Hepatocyte (in vitro differentiated cells): Measurements from ENCODE around the gene GOLGA8T. TPM values are rescaled to one million over a fixed set of nuclear protein-coding genes. Genes with fewer than 3 reads are reported as not detected.
"Not testable (repeated sequence)": the region's sequence is repeated elsewhere in the genome, so short reads cannot be mapped to it uniquely, and the experiment has no call there.

Experiments
- DNase-seq: peaks from one replicate; pipeline ENCODE4 v3.0.0-alpha.2; 2016; ENCODE audit warnings: low spot score
- H2AFZ ChIP-seq: fragments of 200-600 bp; sonication (generic); 2 replicates; pipeline ENCODE4 v1.6.0; 2016; ENCODE audit warnings: antibody characterized with exemption, mild to moderate bottlenecking
- H3K27ac ChIP-seq: fragments of 200-600 bp; sonication (generic); 2 replicates; pipeline ENCODE4 v1.5.1; 2016; ENCODE audit warnings: mild to moderate bottlenecking
- H3K27me3 ChIP-seq: fragments of 200-600 bp; sonication (generic); 2 replicates; pipeline ENCODE4 v1.6.1; 2016
- H3K36me3 ChIP-seq: fragments of 200-600 bp; sonication (generic); replicated peaks from 2 replicates; pipeline ENCODE4 v1.5.1; 2016; ENCODE audit warnings: low read depth; ENCODE audit not compliant: insufficient read depth
- H3K4me1 ChIP-seq: fragments of 200-600 bp; sonication (generic); 2 replicates; pipeline ENCODE4 v1.5.1; 2016; ENCODE audit warnings: mild to moderate bottlenecking, moderate library complexity; ENCODE audit not compliant: insufficient read depth
- H3K4me2 ChIP-seq: fragments of 200-600 bp; sonication (generic); 2 replicates; pipeline ENCODE4 v1.6.0; 2016
- H3K4me3 ChIP-seq: fragments of 200-600 bp; sonication (generic); 2 replicates; pipeline ENCODE4 v1.5.1; 2016; ENCODE audit warnings: mild to moderate bottlenecking
- H3K79me2 ChIP-seq: fragments of 200-600 bp; sonication (generic); 2 replicates; pipeline ENCODE4 v1.6.0; 2017; ENCODE audit warnings: mild to moderate bottlenecking
- H3K9me2 ChIP-seq: fragments of 200-600 bp; sonication (generic); replicated peaks from 2 replicates; pipeline ENCODE4 v1.6.0; 2017; ENCODE audit warnings: mild to moderate bottlenecking; ENCODE audit not compliant: insufficient read depth
- H3K9me3 ChIP-seq: fragments of 200-600 bp; sonication (generic); 2 replicates; pipeline ENCODE4 v1.5.1; 2016; ENCODE audit warnings: low read depth, mild to moderate bottlenecking
- H4K20me1 ChIP-seq: fragments of 200-600 bp; sonication (generic); 2 replicates; pipeline ENCODE4 v1.6.0; 2016; ENCODE audit warnings: mild to moderate bottlenecking; ENCODE audit not compliant: insufficient read depth, poor library complexity, severe bottlenecking
- CTCF ChIP-seq: fragments of 200-600 bp; sonication (generic); IDR thresholded peaks from 2 replicates; pipeline ENCODE4 v1.5.1; 2016; ENCODE audit warnings: antibody characterized with exemption, mild to moderate bottlenecking; ENCODE audit not compliant: poor library complexity
- WGBS: methylation state at CpG from one replicate; pipeline ENCODE4 v1.1.6; 2016; ENCODE audit warnings: low lambda C conversion rate; ENCODE audit errors: missing lambda C conversion rate; 5-methylcytosine and 5-hydroxymethylcytosine counted together
- polyA plus RNA-seq: library from polyadenylated mRNA; unstranded; fragments of >200 nt; fragmentation: Nextera tagmentation; extraction: Ambion mirVana; gene quantifications from 2 replicates; pipeline ENCODE4 v1.2.1, GENCODE V29; 2016
- total RNA-seq: library from RNA; depleted of rRNA; stranded (reverse); fragments of >200 nt; gene quantifications from 2 replicates; pipeline ENCODE4 v1.2.3, GENCODE V29; 2014

The GOLGA8T gene
- total and polyA plus RNA-seq, 2 experiments from 2014 or later = not detected

DNA sequence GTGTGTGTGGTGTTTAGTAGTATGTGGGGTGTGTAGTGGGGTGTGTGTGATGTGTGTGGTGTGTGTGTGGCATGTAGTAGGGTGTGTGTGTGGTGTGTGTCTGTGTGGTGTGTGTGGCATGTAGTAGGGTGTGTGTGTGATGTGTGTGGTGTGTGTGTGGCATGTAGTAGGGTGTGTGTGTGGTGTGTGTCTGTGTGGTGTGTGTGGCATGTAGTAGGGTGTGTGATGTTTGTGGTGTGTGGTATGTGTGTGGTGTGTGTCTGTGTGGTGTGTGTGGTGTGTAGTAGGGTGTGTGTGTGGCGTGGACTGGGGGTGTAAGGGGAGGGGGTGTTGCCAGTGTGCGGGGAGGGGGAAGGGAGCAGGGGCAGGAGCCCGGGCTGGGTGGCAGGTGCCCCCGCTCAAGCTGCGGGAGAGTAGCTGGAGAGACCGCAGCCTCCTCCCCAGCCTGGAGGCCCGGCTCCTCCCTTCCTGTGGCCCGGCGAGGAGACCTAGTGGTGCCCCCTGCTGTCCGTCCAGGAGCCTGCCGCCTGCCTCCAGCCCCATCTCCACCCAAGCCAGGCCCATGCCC lies 38.3 kb downstream of the GOLGA8T start:
- 23% methylated on average over 5 of the region's 11 CpGs for WGBS
- not testable (repeated sequence) for H3K4me2 ChIP-seq, H2AFZ ChIP-seq, H3K27me3 ChIP-seq, H3K4me3 ChIP-seq, H3K9me3 ChIP-seq, DNase-seq, H3K79me2 ChIP-seq, H4K20me1 ChIP-seq, H3K27ac ChIP-seq, H3K4me1 ChIP-seq, H3K36me3 ChIP-seq, H3K9me2 ChIP-seq
- TF ChIP-seq CTCF = peak; percentile 28

- H3K36me3 ChIP-seq, H3K9me3 ChIP-seq, H3K9me2 ChIP-seq, H3K4me2 ChIP-seq, H3K4me1 ChIP-seq, H3K27me3 ChIP-seq, H3K27ac ChIP-seq, H3K79me2 ChIP-seq, H4K20me1 ChIP-seq, H2AFZ ChIP-seq, H3K4me3 ChIP-seq: not testable (repeated sequence)
- WGBS = 94% methylated on average over 5 of the region's 6 CpGs
- peak; percentile 1 for DNase-seq
Measured at GRCh38 chr15:30175291-30175690, 40.4 kb downstream of the GOLGA8T start.

- H3K27ac ChIP-seq, H2AFZ ChIP-seq, H4K20me1 ChIP-seq, H3K9me2 ChIP-seq, H3K4me3 ChIP-seq, H3K79me2 ChIP-seq, H3K27me3 ChIP-seq, H3K9me3 ChIP-seq, H3K4me2 ChIP-seq, H3K36me3 ChIP-seq, DNase-seq, H3K4me1 ChIP-seq: not testable (repeated sequence)
- WGBS = 86% methylated on average over 2 of the region's 3 CpGs
Measured at GRCh38 chr15:30176613-30177012, 41.8 kb downstream of the GOLGA8T start.

- not testable (repeated sequence) for H3K9me3 ChIP-seq, H4K20me1 ChIP-seq, H3K4me1 ChIP-seq
Measured at GRCh38 chr15:30179814-30180213, 45.0 kb downstream of the GOLGA8T start.

GRCh38 chr15:30185495-30185894 lies 50.6 kb downstream of the GOLGA8T start:
- not testable (repeated sequence) for H3K9me2 ChIP-seq, H3K4me1 ChIP-seq, H3K27ac ChIP-seq, H4K20me1 ChIP-seq, H2AFZ ChIP-seq, H3K4me2 ChIP-seq, H3K4me3 ChIP-seq, DNase-seq, H3K36me3 ChIP-seq, H3K79me2 ChIP-seq, H3K9me3 ChIP-seq, H3K27me3 ChIP-seq
- WGBS = no CpG with 5 or more reads among the region's 7 CpGs

More at GRCh38 chr15:30179814-30180213, 45.0 kb downstream of the GOLGA8T start:
- not testable (repeated sequence) for H3K4me3 ChIP-seq, H2AFZ ChIP-seq, H3K79me2 ChIP-seq, H3K36me3 ChIP-seq, H3K27ac ChIP-seq, H3K9me2 ChIP-seq, H3K4me2 ChIP-seq, H3K27me3 ChIP-seq, DNase-seq

GRCh38 chr15:30187429-30187828 lies 52.6 kb downstream of the GOLGA8T start:
- WGBS = 61% methylated on average over 2 of the region's 3 CpGs

GRCh38 chr15:30189754-30190153 lies 54.9 kb downstream of the GOLGA8T start:
- DNase-seq, H4K20me1 ChIP-seq, H3K27ac ChIP-seq, H3K9me3 ChIP-seq, H3K4me3 ChIP-seq, H3K4me1 ChIP-seq, H2AFZ ChIP-seq, H3K27me3 ChIP-seq, H3K79me2 ChIP-seq, H3K4me2 ChIP-seq, H3K36me3 ChIP-seq, H3K9me2 ChIP-seq: not testable (repeated sequence)
- 56% methylated on average over 1 of the region's 1 CpG for WGBS

More at GRCh38 chr15:30187429-30187828, 52.6 kb downstream of the GOLGA8T start:
- not testable (repeated sequence) for H3K9me2 ChIP-seq, DNase-seq, H2AFZ ChIP-seq, H3K27me3 ChIP-seq, H3K36me3 ChIP-seq, H3K9me3 ChIP-seq, H3K79me2 ChIP-seq, H3K4me3 ChIP-seq, H4K20me1 ChIP-seq, H3K4me2 ChIP-seq, H3K4me1 ChIP-seq, H3K27ac ChIP-seq
